Neural crest cell (in vitro differentiated cells): Measurements from ENCODE around the gene ARHGAP10. TPM values are rescaled to one million over a fixed set of nuclear protein-coding genes. Genes with fewer than 3 reads are reported as not detected.

ENCODE experiments used
- DNase-seq: peaks from one replicate; pipeline ENCODE4 v3.0.0; 2021; ENCODE audit warnings: low read depth, mixed read lengths, low spot score
- H3K27ac Mint-ChIP-seq: one replicate; pipeline ENCODE4 v1.8.0; 2021; ENCODE audit warnings: mild to moderate bottlenecking, mixed read lengths; ENCODE audit not compliant: unreplicated experiment
- H3K27me3 Mint-ChIP-seq: 2 replicates; pipeline ENCODE4 v1.8.0; 2021; ENCODE audit warnings: low read depth, mild to moderate bottlenecking, mixed read lengths
- H3K36me3 Mint-ChIP-seq: 2 replicates; pipeline ENCODE4 v1.8.0; 2021; ENCODE audit warnings: low read depth, mild to moderate bottlenecking, mixed read lengths
- H3K4me1 Mint-ChIP-seq: 2 replicates; pipeline ENCODE4 v1.8.0; 2021; ENCODE audit warnings: mixed read lengths
- H3K4me3 Mint-ChIP-seq: one replicate; pipeline ENCODE4 v1.8.0; 2021; ENCODE audit warnings: mild to moderate bottlenecking, mixed read lengths
- H3K9me3 Mint-ChIP-seq: 2 replicates; pipeline ENCODE4 v1.8.0; 2021; ENCODE audit warnings: mixed read lengths
- CTCF ChIP-seq: fragments of 200-600 bp; sonication (generic); conservative IDR thresholded peaks from 2 replicates; pipeline ENCODE4 v1.5.0; 2021; ENCODE audit warnings: antibody characterized with exemption, mild to moderate bottlenecking
- long read RNA-seq: library from polyadenylated mRNA; unstranded; transcript quantifications from one replicate; pipeline ENCODE4 v2.0.0, GENCODE V29; 2020
- total RNA-seq: library from RNA; stranded (reverse); gene quantifications from 2 replicates; pipeline ENCODE4 v1.2.1, GENCODE V29; 2021

ARHGAP10 gene, protein sequence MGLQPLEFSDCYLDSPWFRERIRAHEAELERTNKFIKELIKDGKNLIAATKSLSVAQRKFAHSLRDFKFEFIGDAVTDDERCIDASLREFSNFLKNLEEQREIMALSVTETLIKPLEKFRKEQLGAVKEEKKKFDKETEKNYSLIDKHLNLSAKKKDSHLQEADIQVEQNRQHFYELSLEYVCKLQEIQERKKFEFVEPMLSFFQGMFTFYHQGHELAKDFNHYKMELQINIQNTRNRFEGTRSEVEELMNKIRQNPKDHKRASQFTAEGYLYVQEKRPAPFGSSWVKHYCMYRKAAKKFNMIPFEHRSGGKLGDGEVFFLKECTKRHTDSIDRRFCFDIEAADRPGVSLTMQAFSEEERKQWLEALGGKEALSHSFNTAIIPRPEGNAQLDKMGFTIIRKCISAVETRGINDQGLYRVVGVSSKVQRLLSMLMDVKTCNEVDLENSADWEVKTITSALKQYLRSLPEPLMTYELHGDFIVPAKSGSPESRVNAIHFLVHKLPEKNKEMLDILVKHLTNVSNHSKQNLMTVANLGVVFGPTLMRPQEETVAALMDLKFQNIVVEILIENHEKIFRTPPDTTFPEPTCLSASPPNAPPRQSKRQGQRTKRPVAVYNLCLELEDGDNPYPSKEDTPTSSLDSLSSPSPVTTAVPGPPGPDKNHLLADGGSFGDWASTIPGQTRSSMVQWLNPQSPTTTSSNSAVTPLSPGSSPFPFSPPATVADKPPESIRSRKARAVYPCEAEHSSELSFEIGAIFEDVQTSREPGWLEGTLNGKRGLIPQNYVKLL
- 4.0 and 4.2 TPM in 2 replicates for total RNA-seq
- long read RNA-seq, partial matches to known transcripts: 0 of 1 reads
- long read RNA-seq, other reads (novel, unspliced or antisense): 1 of 1 reads

DNA sequence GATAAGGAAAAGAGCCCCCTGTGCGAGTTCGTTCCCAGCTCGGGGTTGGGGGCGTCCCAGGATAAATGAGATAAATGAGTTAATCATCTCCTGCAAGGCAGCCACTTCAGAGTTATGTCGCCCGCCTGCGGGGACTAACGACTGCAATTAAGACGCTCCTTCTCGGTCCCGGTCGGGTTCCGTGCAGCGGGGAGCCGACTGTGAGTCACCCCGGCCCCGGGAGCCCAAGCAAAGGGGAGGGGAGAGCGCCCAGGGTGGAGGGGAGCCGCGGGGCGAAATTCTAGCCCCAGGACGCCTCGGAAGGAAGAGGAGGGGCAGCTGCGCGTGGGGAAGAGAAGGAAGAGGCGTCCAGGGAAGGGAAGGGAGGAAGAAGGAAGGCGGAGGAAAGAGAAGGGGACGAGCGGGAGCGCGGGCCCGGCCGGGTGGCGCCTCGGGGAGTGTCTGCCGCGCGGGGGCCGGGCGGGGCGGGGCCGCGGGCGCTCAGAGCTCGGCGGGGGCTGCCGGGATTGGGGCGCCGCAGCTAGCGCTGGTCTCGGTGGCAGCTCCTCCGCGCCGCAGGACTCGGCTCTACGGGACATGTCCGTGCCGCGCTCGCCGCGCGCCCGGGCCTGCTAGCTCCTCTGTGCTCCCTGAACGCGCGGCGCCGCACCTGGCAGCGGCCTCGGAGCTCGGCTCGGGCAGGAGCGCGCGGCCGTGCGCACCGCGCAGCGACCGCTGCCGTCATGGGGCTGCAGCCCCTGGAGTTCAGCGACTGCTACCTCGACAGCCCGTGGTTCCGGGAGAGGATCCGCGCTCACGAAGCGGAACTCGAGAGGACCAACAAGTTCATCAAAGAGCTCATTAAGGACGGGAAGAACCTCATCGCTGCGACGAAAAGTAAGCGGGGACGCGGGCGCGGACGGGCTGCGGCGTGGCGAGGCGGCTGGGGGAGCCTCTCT is at the start of gene ARHGAP10:
Gene ARHGAP10 (plus strand): TSS at position 509 of the 938 bp plus-strand sequence. CDS start 214 bp downstream, at position 723.
- H3K9me3 Mint-ChIP-seq: no peaks in the 10 kb centered on the region
- H3K27me3 Mint-ChIP-seq: peaks cover 96% of the 10 kb centered on the region
- TF ChIP-seq CTCF: no peak
- H3K27ac Mint-ChIP-seq: no peak within 1 kb of the TSS
- DNase-seq: peak; percentile 35
- H3K36me3 Mint-ChIP-seq: no peaks in the 10 kb centered on the region
- peaks cover 22% of the 10 kb centered on the region for H3K4me1 Mint-ChIP-seq
- H3K4me3 Mint-ChIP-seq: peak within 1 kb of the TSS; percentile 93

DNA sequence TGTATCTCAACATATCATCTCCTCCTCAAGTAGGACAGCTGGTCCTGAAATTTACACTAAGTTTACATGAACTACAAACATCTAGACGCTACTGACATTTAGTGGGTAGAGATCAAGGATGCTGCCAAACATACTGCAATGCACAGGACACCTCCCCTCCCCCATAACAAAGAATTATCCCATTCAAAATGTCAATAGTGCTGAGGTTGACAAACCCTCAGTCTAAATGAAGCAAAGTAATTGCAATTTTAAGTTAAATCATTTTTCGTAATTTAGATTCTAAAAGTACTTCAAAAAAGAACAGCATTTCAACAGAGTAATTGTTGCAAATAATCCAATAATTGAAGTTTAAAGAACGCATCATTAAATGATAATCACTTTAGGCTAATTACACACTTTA is 49.1 kb upstream of the ARHGAP10 start:
- H3K36me3 Mint-ChIP-seq: no peaks in the 10 kb centered on the region
- peak overlapping the region; percentile 88 for H3K4me3 Mint-ChIP-seq
- H3K27ac Mint-ChIP-seq: no peak overlapping the region
- no peaks in the 10 kb centered on the region for H3K9me3 Mint-ChIP-seq
- TF ChIP-seq CTCF: no peak
- DNase-seq: no peak
- peaks cover 13% of the 10 kb centered on the region for H3K27me3 Mint-ChIP-seq
- peaks cover 24% of the 10 kb centered on the region for H3K4me1 Mint-ChIP-seq

- no peak for DNase-seq
- H3K27me3 Mint-ChIP-seq: peaks cover 13% of the 10 kb centered on the region
- peak overlapping the region; percentile 88 for H3K4me3 Mint-ChIP-seq
- H3K27ac Mint-ChIP-seq: peak overlapping the region; percentile 69
- H3K4me1 Mint-ChIP-seq: peaks cover 24% of the 10 kb centered on the region
- no peak for TF ChIP-seq CTCF
- H3K9me3 Mint-ChIP-seq: no peaks in the 10 kb centered on the region
- H3K36me3 Mint-ChIP-seq: no peaks in the 10 kb centered on the region
These were observed 48.7 kb upstream of the ARHGAP10 start for GRCh38 chr4:147683188-147683591.

DNA sequence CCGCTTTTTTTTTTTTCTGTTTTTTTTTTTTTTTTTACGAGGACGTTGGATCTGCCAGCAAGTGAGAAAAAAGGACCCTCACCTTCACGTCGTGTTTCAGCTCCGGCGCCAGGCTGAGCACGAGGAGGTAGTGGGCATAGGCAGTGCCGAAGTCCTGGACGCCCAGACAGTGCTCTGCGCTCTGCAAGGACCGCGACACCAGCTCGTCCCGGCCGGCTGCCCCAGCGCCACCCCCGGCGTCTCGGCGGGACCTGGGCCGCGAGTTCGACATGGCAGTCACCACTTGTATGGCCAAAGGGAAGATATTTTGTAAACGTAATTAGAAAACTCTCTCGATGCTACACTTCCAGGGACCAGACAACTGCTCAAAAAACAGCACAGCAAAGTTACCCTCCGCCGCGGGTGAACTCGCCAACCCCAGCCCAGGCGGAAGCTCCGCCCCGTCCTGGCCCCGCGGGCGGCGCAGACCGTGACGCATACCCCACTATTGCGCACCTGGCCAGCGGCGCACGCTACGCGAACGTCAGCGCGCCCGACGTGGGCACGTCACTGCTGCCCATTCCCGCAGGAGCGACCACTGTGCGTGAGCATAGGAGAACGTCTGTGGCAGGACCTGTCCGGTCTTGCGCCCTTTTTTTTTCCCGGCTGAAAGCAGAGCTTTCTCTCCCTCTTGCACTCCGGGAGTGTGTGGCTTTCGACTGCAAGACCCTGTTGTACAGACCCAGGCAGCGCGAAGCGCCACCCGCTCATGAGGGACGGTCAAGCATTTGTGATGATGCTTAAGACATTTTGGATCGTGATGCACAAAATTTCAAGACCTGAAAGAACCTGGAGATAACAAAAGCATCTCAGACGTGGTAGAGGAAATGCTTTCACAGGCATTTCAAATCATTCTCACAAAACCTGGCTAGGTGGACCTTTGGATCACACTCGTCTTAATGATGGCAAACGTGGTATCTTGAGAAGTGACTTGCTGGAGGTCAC is 47.9 kb upstream of the ARHGAP10 start, which contains the start of gene PRMT9:
Gene PRMT9 (minus strand): TSS at position 447 of the 984 bp plus-strand sequence. CDS start 176 bp downstream, at position 271.
- H3K27ac Mint-ChIP-seq: peak within 1 kb of the TSS; percentile 98
- no peak for TF ChIP-seq CTCF

More for the DNA sequence above, 47.9 kb upstream of the ARHGAP10 start, which contains the start of gene PRMT9:
- Mint-ChIP-seq H3K9me3 (no peaks in the 10 kb centered on the region), H3K27me3 (peaks cover 18% of the 10 kb centered on the region), H3K36me3 (no peaks in the 10 kb centered on the region), H3K4me1 (peaks cover 24% of the 10 kb centered on the region), H3K4me3 (peak within 1 kb of the TSS; percentile 88)
- DNase-seq: peak; percentile 79
